SK-N-SH (cell line): ENCODE data around the gene OPCML. TPM values are rescaled to one million over a fixed set of nuclear protein-coding genes. Genes with fewer than 3 reads are reported as not detected.

Experiments used
- CTCF ChIA-PET: fragments of 300-600, 350-600 bp; formaldehyde crosslinking; extraction: SDS; loops from one replicate; lab custom pipeline; 2021; lab: Yijun Ruan, JAX
- POLR2A ChIA-PET: fragments of 350-600 bp; sonication (Branson Sonifier 250); formaldehyde crosslinking; extraction: SDS; loops from one replicate; lab custom pipeline; 2020; ENCODE audit warnings: antibody characterized with exemption, inconsistent platforms; lab: Yijun Ruan, JAX
- DNase-seq: peaks from one replicate; pipeline ENCODE4 v3.0.0; 2012
- H2AFZ ChIP-seq: fragments of 200-600 bp; sonication (generic); 2 replicates; pipeline ENCODE4 v1.8.1; 2016; ENCODE audit warnings: antibody characterized with exemption, mild to moderate bottlenecking, low read depth
- H3F3A ChIP-seq: fragments of 200-600 bp; sonication (generic); replicated peaks from 2 replicates; pipeline ENCODE3; 2016; ENCODE audit warnings: antibody characterized with exemption, mild to moderate bottlenecking; ENCODE audit not compliant: insufficient read depth
- H3K27ac ChIP-seq, 2 experiments: fragments of 200-500 bp in 1 of 2; fragments of 200-600 bp in 1 of 2; sonication (Bioruptor generic) in 1 of 2; sonication (generic), shearing (Covaris generic) in 1 of 2; 2 replicates each; pipeline versions ENCODE4 v1.5.1 to v1.6.1; 2014 to 2016; ENCODE audit warnings: low read depth in 2 of 2, inconsistent platforms in 1 of 2, low read length in 1 of 2, mild to moderate bottlenecking in 1 of 2, mixed read lengths in 1 of 2
- H3K27me3 ChIP-seq: fragments of 200-600 bp; sonication (generic), shearing (Covaris generic); 2 replicates; pipeline ENCODE4 v1.6.1; 2016; ENCODE audit warnings: mixed run types; ENCODE audit not compliant: insufficient read depth
- H3K36me3 ChIP-seq, 2 experiments: fragments of 200-500 bp in 1 of 2; fragments of 200-600 bp in 1 of 2; sonication (Bioruptor generic) in 1 of 2; sonication (generic) in 1 of 2; replicated peaks in 1 of 2; 2 replicates each; pipeline versions ENCODE3 to v1.5.1; 2014 to 2016; ENCODE audit warnings: low read length in 1 of 2, mild to moderate bottlenecking in 1 of 2; ENCODE audit not compliant: insufficient read depth in 2 of 2, control insufficient read depth in 1 of 2
- H3K4me1 ChIP-seq, 2 experiments: fragments of 200-500 bp in 1 of 2; fragments of 200-600 bp in 1 of 2; sonication (Bioruptor generic) in 1 of 2; sonication (generic), shearing (Covaris generic) in 1 of 2; 2 replicates each; pipeline versions ENCODE4 v1.5.1 to v1.6.1; 2014 to 2016; ENCODE audit warnings: low read depth in 1 of 2, low read length in 1 of 2, mixed run types in 1 of 2; ENCODE audit not compliant: insufficient read depth in 2 of 2, control insufficient read depth in 1 of 2
- H3K4me2 ChIP-seq: fragments of 200-600 bp; sonication (generic), shearing (Covaris generic); 2 replicates; pipeline ENCODE4 v1.6.1; 2017; ENCODE audit warnings: mixed run types
- H3K4me3 ChIP-seq, 2 experiments: fragments of 200-500 bp in 1 of 2; fragments of 200-600 bp in 1 of 2; sonication (Bioruptor generic) in 1 of 2; sonication (generic), shearing (Covaris generic) in 1 of 2; 2 replicates each; pipeline versions ENCODE4 v1.5.1 to v1.8.1; 2014 to 2016; ENCODE audit warnings: low read depth in 2 of 2, inconsistent platforms in 1 of 2, low read length in 1 of 2, mild to moderate bottlenecking in 1 of 2, mixed read lengths in 1 of 2, moderate library complexity in 1 of 2
- H3K79me2 ChIP-seq: fragments of 200-600 bp; sonication (generic); 2 replicates; pipeline ENCODE4 v1.8.1; 2017; ENCODE audit warnings: mild to moderate bottlenecking; ENCODE audit not compliant: insufficient read depth
- H3K9ac ChIP-seq: fragments of 200-600 bp; sonication (generic); 2 replicates; pipeline ENCODE4 v1.6.1; 2017; ENCODE audit warnings: mixed run types
- H3K9me2 ChIP-seq: fragments of 200-600 bp; sonication (generic); 2 replicates; pipeline ENCODE4 v1.6.1; 2017; ENCODE audit warnings: mixed run types
- H3K9me3 ChIP-seq: fragments of 200-600 bp; sonication (generic); 2 replicates; pipeline ENCODE4 v1.6.1; 2017; ENCODE audit warnings: mixed run types, mild to moderate bottlenecking, moderate library complexity
- H4K20me1 ChIP-seq: fragments of 200-600 bp; sonication (generic); 2 replicates; pipeline ENCODE4 v1.6.1; 2017; ENCODE audit warnings: mild to moderate bottlenecking, mixed run types; ENCODE audit not compliant: insufficient read depth
- ELF1 ChIP-seq: IDR thresholded peaks from 2 replicates; pipeline ENCODE4 v1.4.0; 2012
- EZH2phosphoT487 ChIP-seq: fragments of 200-600 bp; sonication (generic); IDR thresholded peaks from 2 replicates; pipeline ENCODE4 v1.6.1; 2017; ENCODE audit warnings: low read depth, mixed run types, mild to moderate bottlenecking, antibody characterized with exemption, moderate library complexity, borderline replicate concordance
- FOSL2 ChIP-seq: IDR thresholded peaks from 2 replicates; pipeline ENCODE4 v1.4.0; 2012; ENCODE audit warnings: low read depth, mild to moderate bottlenecking, moderate library complexity, borderline replicate concordance
- FOXJ3 ChIP-seq: sonication (generic); formaldehyde crosslinking; IDR thresholded peaks from 2 replicates; pipeline ENCODE4 v1.5.1; 2020; ENCODE audit warnings: mild to moderate bottlenecking, missing genetic modification reagents
- MXI1 ChIP-seq: IDR thresholded peaks from 2 replicates; pipeline ENCODE4 v1.6.1; 2012; ENCODE audit warnings: mild to moderate bottlenecking, low read depth, low read length, improper control_type of control experiment
- NFIC ChIP-seq: IDR thresholded peaks from 2 replicates; pipeline ENCODE4 v1.4.0; 2012; ENCODE audit warnings: borderline replicate concordance
- RAD21 ChIP-seq: IDR thresholded peaks from 2 replicates; pipeline ENCODE4 v1.6.1; 2012; ENCODE audit warnings: mild to moderate bottlenecking, low read length
- RCOR1 ChIP-seq: fragments of 150-350 bp; IDR thresholded peaks from 2 replicates; pipeline ENCODE4 v1.6.1; 2017; ENCODE audit warnings: antibody characterized with exemption, low read length
- TEAD4 ChIP-seq: IDR thresholded peaks from 2 replicates; pipeline ENCODE4 v1.4.0; 2012; ENCODE audit warnings: mild to moderate bottlenecking, borderline replicate concordance; ENCODE audit not compliant: insufficient read depth
- YY1 ChIP-seq: IDR thresholded peaks from 2 replicates; pipeline ENCODE4 v1.4.0; 2012; ENCODE audit warnings: low read depth, mild to moderate bottlenecking
- WGBS: methylation state at CpG from one replicate; pipeline ENCODE4 v1.1.6; 2017; ENCODE audit warnings: low lambda C conversion rate; 5-methylcytosine and 5-hydroxymethylcytosine counted together
- polyA plus RNA-seq, 3 experiments: library from polyadenylated mRNA; depleted of rRNA; stranded (reverse); fragments of >200 nt; gene quantifications; 2 replicates each; pipeline ENCODE4 v1.2.3, GENCODE V29; 2012
- TF ChIP-seq, protein P1 (sequence below): IDR thresholded peaks from 2 replicates; pipeline ENCODE4 v1.4.0; 2012; ENCODE audit warnings: low read depth, borderline replicate concordance
- TF ChIP-seq, protein P2 (sequence below): IDR thresholded peaks from 2 replicates; pipeline ENCODE4 v1.4.0; 2012; ENCODE audit warnings: low read depth
- TF ChIP-seq, protein P3 (sequence below): fragments of 150-350 bp; IDR thresholded peaks from 2 replicates; pipeline ENCODE4 v1.6.1; 2017; ENCODE audit warnings: antibody characterized with exemption, low read length, low read depth, borderline replicate concordance
- TF ChIP-seq, protein P4 (sequence below): fragments of 150-350 bp; IDR thresholded peaks from 2 replicates; pipeline ENCODE4 v1.6.1; 2016; ENCODE audit warnings: mild to moderate bottlenecking, low read depth, low read length

Gene OPCML
- polyA plus RNA-seq, 1 of the 3 experiments (the other 2 are of a cell fraction) = not detected

GRCh38 chr11:133215596-133216230 is 316.6 kb downstream of the OPCML start:
- Histone ChIP-seq H3K27ac (no peak overlapping the region), H4K20me1 (no peaks in the 10 kb centered on the region), H2AFZ (no peak overlapping the region), H3K9me3 (no peaks in the 10 kb centered on the region), H3K4me1 (no peaks in the 10 kb centered on the region), H3K4me2 (no peak overlapping the region), H3K9ac (no peak overlapping the region), H3K27me3 (no peaks in the 10 kb centered on the region), H3F3A (no peaks in the 10 kb centered on the region), H3K79me2 (no peaks in the 10 kb centered on the region), H3K9me2 (no peaks in the 10 kb centered on the region), H3K36me3 (no peaks in the 10 kb centered on the region), H3K4me3 (no peak overlapping the region)
- CTCF ChIA-PET = no interaction called here
- no peak for DNase-seq
- POLR2A ChIA-PET = no interaction called here
- WGBS = 28% methylated on average over 10 of the region's 10 CpGs
- TF ChIP-seq, protein P1, sequence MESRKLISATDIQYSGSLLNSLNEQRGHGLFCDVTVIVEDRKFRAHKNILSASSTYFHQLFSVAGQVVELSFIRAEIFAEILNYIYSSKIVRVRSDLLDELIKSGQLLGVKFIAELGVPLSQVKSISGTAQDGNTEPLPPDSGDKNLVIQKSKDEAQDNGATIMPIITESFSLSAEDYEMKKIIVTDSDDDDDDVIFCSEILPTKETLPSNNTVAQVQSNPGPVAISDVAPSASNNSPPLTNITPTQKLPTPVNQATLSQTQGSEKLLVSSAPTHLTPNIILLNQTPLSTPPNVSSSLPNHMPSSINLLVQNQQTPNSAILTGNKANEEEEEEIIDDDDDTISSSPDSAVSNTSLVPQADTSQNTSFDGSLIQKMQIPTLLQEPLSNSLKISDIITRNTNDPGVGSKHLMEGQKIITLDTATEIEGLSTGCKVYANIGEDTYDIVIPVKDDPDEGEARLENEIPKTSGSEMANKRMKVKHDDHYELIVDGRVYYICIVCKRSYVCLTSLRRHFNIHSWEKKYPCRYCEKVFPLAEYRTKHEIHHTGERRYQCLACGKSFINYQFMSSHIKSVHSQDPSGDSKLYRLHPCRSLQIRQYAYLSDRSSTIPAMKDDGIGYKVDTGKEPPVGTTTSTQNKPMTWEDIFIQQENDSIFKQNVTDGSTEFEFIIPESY = no peak
- no peak for TF ChIP-seq RAD21

DNA sequence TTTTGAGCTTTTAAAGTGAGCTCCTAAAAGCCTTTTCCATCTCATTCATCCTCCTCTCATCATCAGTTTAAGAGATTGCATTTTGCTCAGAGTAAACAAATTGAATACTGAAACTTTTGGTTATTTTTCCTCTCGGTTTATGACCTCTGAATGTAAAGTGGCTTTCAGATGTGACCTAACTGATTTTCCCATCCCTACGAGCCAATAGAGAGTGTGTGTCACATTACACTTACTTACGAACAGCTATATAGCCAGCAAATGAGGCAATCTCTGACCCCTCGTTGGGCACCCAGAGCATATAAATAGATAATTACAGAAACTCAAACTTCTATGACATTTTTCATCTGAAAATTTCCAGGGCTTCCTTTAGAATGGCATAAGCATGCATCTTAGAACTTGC is 317.7 kb downstream of the OPCML start:
- Histone ChIP-seq H2AFZ (no peak overlapping the region), H3K27me3 (no peaks in the 10 kb centered on the region), H3K9me3 (no peaks in the 10 kb centered on the region), H3K27ac (no peak overlapping the region), H3K9ac (no peak overlapping the region), H3K4me3 (no peak overlapping the region), H3F3A (no peaks in the 10 kb centered on the region), H4K20me1 (no peaks in the 10 kb centered on the region), H3K9me2 (no peaks in the 10 kb centered on the region), H3K4me1 (no peaks in the 10 kb centered on the region), H3K79me2 (no peaks in the 10 kb centered on the region), H3K36me3 (no peaks in the 10 kb centered on the region), H3K4me2 (no peak overlapping the region)
- ChIA-PET CTCF (interaction anchor here (1.1 kb wide), 1 partner anchor 80 kb away, joined by 4 read pairs; no protein-coding TSS in a partner anchor), POLR2A (no interaction called here)
- DNase-seq = no peak
- TF ChIP-seq NFIC (no peak), EZH2phosphoT487 (no peak)
- TF ChIP-seq, protein P2, sequence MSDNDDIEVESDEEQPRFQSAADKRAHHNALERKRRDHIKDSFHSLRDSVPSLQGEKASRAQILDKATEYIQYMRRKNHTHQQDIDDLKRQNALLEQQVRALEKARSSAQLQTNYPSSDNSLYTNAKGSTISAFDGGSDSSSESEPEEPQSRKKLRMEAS = no peak
- 22% methylated on average over 4 of the region's 4 CpGs for WGBS

GRCh38 chr11:133212201-133212600 is 320.1 kb downstream of the OPCML start:
- H3K27me3 ChIP-seq = no peaks in the 10 kb centered on the region
- no peak overlapping the region for H2AFZ ChIP-seq
- H3K27ac ChIP-seq = no peak overlapping the region
- ChIA-PET POLR2A (no interaction called here), CTCF (no interaction called here)
- H4K20me1 ChIP-seq = no peaks in the 10 kb centered on the region
- H3K9me2 ChIP-seq = no peaks in the 10 kb centered on the region
- H3F3A ChIP-seq = no peaks in the 10 kb centered on the region
- 33% methylated on average over 8 of the region's 8 CpGs for WGBS
- H3K79me2 ChIP-seq = no peaks in the 10 kb centered on the region
- no peaks in the 10 kb centered on the region for H3K4me1 ChIP-seq
- H3K4me2 ChIP-seq = no peak overlapping the region
- no peak overlapping the region for H3K9ac ChIP-seq
- no peaks in the 10 kb centered on the region for H3K36me3 ChIP-seq
- DNase-seq = no peak
- no peak overlapping the region for H3K4me3 ChIP-seq
- no peaks in the 10 kb centered on the region for H3K9me3 ChIP-seq
- TF ChIP-seq RAD21 = no peak
- TF ChIP-seq, protein P3, sequence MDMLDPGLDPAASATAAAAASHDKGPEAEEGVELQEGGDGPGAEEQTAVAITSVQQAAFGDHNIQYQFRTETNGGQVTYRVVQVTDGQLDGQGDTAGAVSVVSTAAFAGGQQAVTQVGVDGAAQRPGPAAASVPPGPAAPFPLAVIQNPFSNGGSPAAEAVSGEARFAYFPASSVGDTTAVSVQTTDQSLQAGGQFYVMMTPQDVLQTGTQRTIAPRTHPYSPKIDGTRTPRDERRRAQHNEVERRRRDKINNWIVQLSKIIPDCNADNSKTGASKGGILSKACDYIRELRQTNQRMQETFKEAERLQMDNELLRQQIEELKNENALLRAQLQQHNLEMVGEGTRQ = no peak
- TF ChIP-seq, protein P4, sequence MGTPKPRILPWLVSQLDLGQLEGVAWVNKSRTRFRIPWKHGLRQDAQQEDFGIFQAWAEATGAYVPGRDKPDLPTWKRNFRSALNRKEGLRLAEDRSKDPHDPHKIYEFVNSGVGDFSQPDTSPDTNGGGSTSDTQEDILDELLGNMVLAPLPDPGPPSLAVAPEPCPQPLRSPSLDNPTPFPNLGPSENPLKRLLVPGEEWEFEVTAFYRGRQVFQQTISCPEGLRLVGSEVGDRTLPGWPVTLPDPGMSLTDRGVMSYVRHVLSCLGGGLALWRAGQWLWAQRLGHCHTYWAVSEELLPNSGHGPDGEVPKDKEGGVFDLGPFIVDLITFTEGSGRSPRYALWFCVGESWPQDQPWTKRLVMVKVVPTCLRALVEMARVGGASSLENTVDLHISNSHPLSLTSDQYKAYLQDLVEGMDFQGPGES = no peak
- no peak for TF ChIP-seq ELF1
- TF ChIP-seq TEAD4 = no peak
- TF ChIP-seq, protein P1 = no peak
- TF ChIP-seq FOSL2 = no peak
- TF ChIP-seq YY1 = no peak
- no peak for TF ChIP-seq RCOR1
- no peak for TF ChIP-seq FOXJ3 (CRISPR knock-in tag)
- TF ChIP-seq MXI1 = no peak
- TF ChIP-seq NFIC = no peak
